Hepatocyte (in vitro differentiated cells): ENCODE data around the gene GALNT17. TPM values are rescaled to one million over a fixed set of nuclear protein-coding genes. Genes with fewer than 3 reads are reported as not detected.

ENCODE experiments used
- DNase-seq: peaks from one replicate; pipeline ENCODE4 v3.0.0-alpha.2; 2016; ENCODE audit warnings: low spot score
- H2AFZ ChIP-seq: fragments of 200-600 bp; sonication (generic); 2 replicates; pipeline ENCODE4 v1.6.0; 2016; ENCODE audit warnings: antibody characterized with exemption, mild to moderate bottlenecking
- H3K27ac ChIP-seq: fragments of 200-600 bp; sonication (generic); 2 replicates; pipeline ENCODE4 v1.5.1; 2016; ENCODE audit warnings: mild to moderate bottlenecking
- H3K27me3 ChIP-seq: fragments of 200-600 bp; sonication (generic); 2 replicates; pipeline ENCODE4 v1.6.1; 2016
- H3K36me3 ChIP-seq: fragments of 200-600 bp; sonication (generic); replicated peaks from 2 replicates; pipeline ENCODE4 v1.5.1; 2016; ENCODE audit warnings: low read depth; ENCODE audit not compliant: insufficient read depth
- H3K4me1 ChIP-seq: fragments of 200-600 bp; sonication (generic); 2 replicates; pipeline ENCODE4 v1.5.1; 2016; ENCODE audit warnings: mild to moderate bottlenecking, moderate library complexity; ENCODE audit not compliant: insufficient read depth
- H3K4me2 ChIP-seq: fragments of 200-600 bp; sonication (generic); 2 replicates; pipeline ENCODE4 v1.6.0; 2016
- H3K4me3 ChIP-seq: fragments of 200-600 bp; sonication (generic); 2 replicates; pipeline ENCODE4 v1.5.1; 2016; ENCODE audit warnings: mild to moderate bottlenecking
- H3K79me2 ChIP-seq: fragments of 200-600 bp; sonication (generic); 2 replicates; pipeline ENCODE4 v1.6.0; 2017; ENCODE audit warnings: mild to moderate bottlenecking
- H3K9me2 ChIP-seq: fragments of 200-600 bp; sonication (generic); replicated peaks from 2 replicates; pipeline ENCODE4 v1.6.0; 2017; ENCODE audit warnings: mild to moderate bottlenecking; ENCODE audit not compliant: insufficient read depth
- H3K9me3 ChIP-seq: fragments of 200-600 bp; sonication (generic); 2 replicates; pipeline ENCODE4 v1.5.1; 2016; ENCODE audit warnings: low read depth, mild to moderate bottlenecking
- H4K20me1 ChIP-seq: fragments of 200-600 bp; sonication (generic); 2 replicates; pipeline ENCODE4 v1.6.0; 2016; ENCODE audit warnings: mild to moderate bottlenecking; ENCODE audit not compliant: insufficient read depth, poor library complexity, severe bottlenecking
- CTCF ChIP-seq: fragments of 200-600 bp; sonication (generic); IDR thresholded peaks from 2 replicates; pipeline ENCODE4 v1.5.1; 2016; ENCODE audit warnings: antibody characterized with exemption, mild to moderate bottlenecking; ENCODE audit not compliant: poor library complexity
- EZH2 ChIP-seq: fragments of 200-600 bp; sonication (generic); IDR thresholded peaks from 2 replicates; pipeline ENCODE4 v1.6.1; 2016; ENCODE audit warnings: antibody characterized with exemption, mild to moderate bottlenecking, borderline replicate concordance
- EZH2phosphoT487 ChIP-seq: fragments of 200-600 bp; sonication (generic); IDR thresholded peaks from one replicate; pipeline ENCODE4 v1.6.1; 2018; ENCODE audit warnings: antibody characterized with exemption, mild to moderate bottlenecking, low read depth, moderate library complexity; ENCODE audit not compliant: unreplicated experiment, severe bottlenecking
- WGBS: methylation state at CpG from one replicate; pipeline ENCODE4 v1.1.6; 2016; ENCODE audit warnings: low lambda C conversion rate; ENCODE audit errors: missing lambda C conversion rate; 5-methylcytosine and 5-hydroxymethylcytosine counted together
- polyA plus RNA-seq: library from polyadenylated mRNA; unstranded; fragments of >200 nt; fragmentation: Nextera tagmentation; extraction: Ambion mirVana; gene quantifications from 2 replicates; pipeline ENCODE4 v1.2.1, GENCODE V29; 2016
- total RNA-seq: library from RNA; depleted of rRNA; stranded (reverse); fragments of >200 nt; gene quantifications from 2 replicates; pipeline ENCODE4 v1.2.3, GENCODE V29; 2014

GALNT17 gene
- total and polyA plus RNA-seq, 2 experiments from 2014 or later: 4.3 to 8.1 TPM

GRCh38 chr7:71645836-71646235, 513.9 kb downstream of the GALNT17 start:
- Histone ChIP-seq H3K4me1 (no peaks in the 10 kb centered on the region), H3K9me2 (no peaks in the 10 kb centered on the region), H3K27ac (no peak overlapping the region), H3K9me3 (no peaks in the 10 kb centered on the region), H2AFZ (no peak overlapping the region), H3K4me3 (no peak overlapping the region), H3K27me3 (no peaks in the 10 kb centered on the region), H3K36me3 (no peaks in the 10 kb centered on the region), H3K4me2 (no peak overlapping the region), H4K20me1 (no peaks in the 10 kb centered on the region), H3K79me2 (no peaks in the 10 kb centered on the region)
- no peak for DNase-seq
- no peak for TF ChIP-seq CTCF
- no peak for TF ChIP-seq EZH2
- TF ChIP-seq EZH2phosphoT487: no peak
- WGBS: 88% methylated on average over 4 of the region's 4 CpGs

- no peak for TF ChIP-seq CTCF
- TF ChIP-seq EZH2phosphoT487: no peak
- no peak for TF ChIP-seq EZH2
- H3K9me3 ChIP-seq: no peaks in the 10 kb centered on the region
- H4K20me1 ChIP-seq: no peaks in the 10 kb centered on the region
- H2AFZ ChIP-seq: no peak overlapping the region
- no peaks in the 10 kb centered on the region for H3K27me3 ChIP-seq
- no peak overlapping the region for H3K27ac ChIP-seq
- no peaks in the 10 kb centered on the region for H3K79me2 ChIP-seq
- H3K4me3 ChIP-seq: no peak overlapping the region
- H3K4me1 ChIP-seq: no peaks in the 10 kb centered on the region
- WGBS: 88% methylated on average over 1 of the region's 1 CpG
- no peaks in the 10 kb centered on the region for H3K9me2 ChIP-seq
- no peak for DNase-seq
- no peak overlapping the region for H3K4me2 ChIP-seq
- H3K36me3 ChIP-seq: no peaks in the 10 kb centered on the region
Measured at GRCh38 chr7:71649812-71650211, 517.9 kb downstream of the GALNT17 start.

GRCh38 chr7:71650653-71651337, 518.9 kb downstream of the GALNT17 start:
- H3K9me2 ChIP-seq: no peaks in the 10 kb centered on the region
- H3K27ac ChIP-seq: no peak overlapping the region
- no peaks in the 10 kb centered on the region for H3K4me1 ChIP-seq
- H3K79me2 ChIP-seq: no peaks in the 10 kb centered on the region
- no peak overlapping the region for H2AFZ ChIP-seq
- H3K4me2 ChIP-seq: no peak overlapping the region
- H4K20me1 ChIP-seq: no peaks in the 10 kb centered on the region
- no peak for TF ChIP-seq EZH2
- TF ChIP-seq CTCF: no peak
- no peak for TF ChIP-seq EZH2phosphoT487
- H3K36me3 ChIP-seq: no peaks in the 10 kb centered on the region
- H3K27me3 ChIP-seq: no peaks in the 10 kb centered on the region
- DNase-seq: no peak
- H3K4me3 ChIP-seq: no peak overlapping the region
- WGBS: 63% methylated on average over 2 of the region's 2 CpGs
- no peaks in the 10 kb centered on the region for H3K9me3 ChIP-seq

GRCh38 chr7:71652510-71652909, 520.6 kb downstream of the GALNT17 start:
- Histone ChIP-seq H2AFZ (no peak overlapping the region), H3K9me3 (no peaks in the 10 kb centered on the region), H3K79me2 (no peaks in the 10 kb centered on the region), H3K4me2 (no peak overlapping the region), H3K27ac (no peak overlapping the region), H3K4me1 (no peaks in the 10 kb centered on the region), H4K20me1 (no peaks in the 10 kb centered on the region), H3K4me3 (no peak overlapping the region), H3K36me3 (no peaks in the 10 kb centered on the region), H3K9me2 (no peaks in the 10 kb centered on the region), H3K27me3 (no peaks in the 10 kb centered on the region)
- no peak for DNase-seq
- TF ChIP-seq EZH2phosphoT487: no peak
- TF ChIP-seq CTCF: no peak
- no peak for TF ChIP-seq EZH2
- WGBS: 85% methylated on average over 8 of the region's 8 CpGs
